Upper lobe of left lung (tissue), 6 donors: ENCODE data around the gene FMO2. TPM values are rescaled to one million over a fixed set of nuclear protein-coding genes. Genes with fewer than 3 reads are reported as not detected.
"Not testable (repeated sequence)": the region's sequence is repeated elsewhere in the genome, so short reads cannot be mapped to it uniquely, and the experiment has no call there.

ENCODE experiments used
- ATAC-seq, 2 donors: fragments of 200-7000 bp; cut with Tn5 transposase; one replicate each; pipeline ENCODE4 v1.9.1; 2022; ENCODE audit warnings: mild to moderate bottlenecking in 2 of 2, moderate library complexity in 2 of 2; ENCODE audit not compliant: low FRiP score in 2 of 2
- DNase-seq, 2 donors: peaks; one replicate each; pipeline ENCODE4 v3.0.0-alpha.2; 2019 to 2020
- H3K27ac ChIP-seq, 4 donors: fragments of 200-600 bp; sonication (generic); one replicate each; pipeline ENCODE4 v1.5.1; 2016 to 2019
- H3K27me3 ChIP-seq, 4 donors: fragments of 200-600 bp; sonication (generic); one replicate each; pipeline ENCODE4 v1.5.1; 2017 to 2019
- H3K36me3 ChIP-seq, 4 donors: fragments of 200-600 bp; sonication (generic); one replicate each; pipeline ENCODE4 v1.5.1; 2016 to 2019
- H3K4me1 ChIP-seq, 4 donors: fragments of 200-600 bp; sonication (generic); one replicate each; pipeline ENCODE4 v1.5.1; 2018 to 2019
- H3K4me3 ChIP-seq, 4 donors: fragments of 200-600 bp; sonication (generic); one replicate each; pipeline ENCODE4 v1.5.1; 2017 to 2019; ENCODE audit warnings: mild to moderate bottlenecking in 2 of 4, moderate library complexity in 1 of 4
- H3K9me3 ChIP-seq, 4 donors: fragments of 200-600 bp; sonication (generic); one replicate each; pipeline ENCODE4 v1.5.1; 2018 to 2019
- CTCF ChIP-seq, 6 experiments: fragments of 450-650 bp in 4 of 6; fragments of 200-600 bp in 2 of 6; sonication (generic) in 2 of 6; IDR thresholded peaks; one replicate each; pipeline ENCODE4 v1.5.1; 2016 to 2019; ENCODE audit warnings: antibody characterized with exemption in 6 of 6
- EP300 ChIP-seq, 4 donors: sonication (generic); formaldehyde crosslinking; IDR thresholded peaks; one replicate each; pipeline ENCODE4 v1.5.1; 2017; ENCODE audit warnings: antibody characterized with exemption in 4 of 4, control low read depth in 2 of 4
- POLR2A ChIP-seq, 4 donors: fragments of 450-650 bp; IDR thresholded peaks; one replicate each; pipeline ENCODE4 v1.5.1; 2016 to 2017; ENCODE audit warnings: antibody characterized with exemption in 4 of 4, mild to moderate bottlenecking in 2 of 4
- POLR2AphosphoS5 ChIP-seq, 2 donors: sonication (generic); formaldehyde crosslinking; IDR thresholded peaks; one replicate each; pipeline ENCODE4 v1.5.1; 2017; ENCODE audit warnings: antibody characterized with exemption in 2 of 2
- WGBS, 2 donors: methylation state at CpG; one replicate each; pipeline ENCODE4 v1.1.5; 2017 to 2018; 5-methylcytosine and 5-hydroxymethylcytosine counted together
- total RNA-seq, 6 donors: library from RNA; depleted of rRNA in 4 of 6; stranded (reverse); fragments of >200 nt in 4 of 6; gene quantifications; one replicate each; pipeline versions ENCODE4 v1.1.0 to v1.2.1, GENCODE V29; 2016 to 2021
- donor health status: DM: no; HTN: no; CAD: no; lungs with moderate emphysema.
- donor health status: DM: no; HTN: yes; CAD: no; lungs with severe emphysema.

Gene FMO2
- total RNA-seq, 6 donors from 2014 or later, result 118 to 259 (median 169) TPM

GRCh38 chr1:171226747-171227370 is 41.8 kb downstream of the FMO2 start:
- peak in 1 of 2 donors; percentile 27 for DNase-seq
- 60 to 71% methylated on average over 1 of the region's 1 CpG for WGBS, 2 donors
- H3K27ac ChIP-seq, result no peak overlapping the region
- peaks cover 0 to 4% (median 0%) of the 10 kb centered on the region in 4 donors for H3K4me1 ChIP-seq
- peak; percentile 49 to 86 for ATAC-seq
- H3K36me3 ChIP-seq, result no peaks in the 10 kb centered on the region
- no peaks in the 10 kb centered on the region for H3K27me3 ChIP-seq
- no peaks in the 10 kb centered on the region for H3K9me3 ChIP-seq
- TF ChIP-seq CTCF (IDR thresholded peaks at IDR 0.05) (peak; percentile 42 to 79 (median 75)), POLR2A (IDR thresholded peaks at IDR 0.05) (no peak)
- no peak overlapping the region for H3K4me3 ChIP-seq

- Histone ChIP-seq H3K36me3 (no peaks in the 10 kb centered on the region), H3K4me3 (no peak overlapping the region), H3K9me3 (no peaks in the 10 kb centered on the region), H3K27me3 (no peaks in the 10 kb centered on the region), H3K27ac (no peak overlapping the region), H3K4me1 (no peaks in the 10 kb centered on the region)
- DNase-seq (no peak), ATAC-seq (no peak)
- TF ChIP-seq CTCF (IDR thresholded peaks at IDR 0.05), result no peak
- no peak for TF ChIP-seq POLR2AphosphoS5 (IDR thresholded peaks at IDR 0.05)
- no peak for TF ChIP-seq EP300 (IDR thresholded peaks at IDR 0.05)
- no peak for TF ChIP-seq POLR2A (IDR thresholded peaks at IDR 0.05)
Observed at GRCh38 chr1:171231326-171231725, 46.2 kb downstream of the FMO2 start.

DNA sequence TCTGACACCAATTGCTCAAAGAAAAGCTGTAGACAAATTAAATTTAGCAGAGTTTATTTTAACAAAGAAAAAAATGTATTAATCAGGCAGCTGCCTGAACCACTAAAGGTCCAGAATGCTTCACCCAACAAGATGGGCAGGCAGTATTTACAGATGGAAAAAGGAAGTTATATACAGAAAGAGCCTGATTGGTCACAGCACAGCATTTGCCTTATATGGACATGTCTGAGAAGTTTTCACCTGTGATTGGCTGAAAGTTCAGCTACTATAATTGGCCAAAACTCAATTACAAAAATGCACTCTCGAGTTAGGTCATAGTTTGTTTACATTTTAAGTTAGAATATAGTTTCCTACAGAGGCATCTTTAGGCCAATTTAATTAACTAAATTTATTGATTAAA is 48.1 kb downstream of the FMO2 start:
- no peak for TF ChIP-seq POLR2AphosphoS5 (IDR thresholded peaks at IDR 0.05)
- TF ChIP-seq EP300 (IDR thresholded peaks at IDR 0.05), result no peak
- TF ChIP-seq CTCF (IDR thresholded peaks at IDR 0.05), result no peak
- no peak for TF ChIP-seq POLR2A (IDR thresholded peaks at IDR 0.05)

GRCh38 chr1:171236231-171236630 is 51.1 kb downstream of the FMO2 start:
- H3K9me3 ChIP-seq, DNase-seq, H3K4me1 ChIP-seq, H3K4me3 ChIP-seq, H3K36me3 ChIP-seq, ATAC-seq, H3K27me3 ChIP-seq, H3K27ac ChIP-seq: not testable (repeated sequence)
- WGBS, 2 donors, result 81 to 88% methylated on average over 4 of the region's 4 CpGs

More for the DNA sequence above, 48.1 kb downstream of the FMO2 start:
- H3K27me3 ChIP-seq, result no peaks in the 10 kb centered on the region
- ATAC-seq, result no peak
- H3K27ac ChIP-seq, result no peak overlapping the region
- H3K9me3 ChIP-seq, result no peaks in the 10 kb centered on the region
- no peaks in the 10 kb centered on the region for H3K36me3 ChIP-seq
- WGBS, 2 donors, result 77 to 89% methylated on average over 1 of the region's 1 CpG
- H3K4me3 ChIP-seq, result no peak overlapping the region
- no peaks in the 10 kb centered on the region for H3K4me1 ChIP-seq
- DNase-seq, result no peak

DNA sequence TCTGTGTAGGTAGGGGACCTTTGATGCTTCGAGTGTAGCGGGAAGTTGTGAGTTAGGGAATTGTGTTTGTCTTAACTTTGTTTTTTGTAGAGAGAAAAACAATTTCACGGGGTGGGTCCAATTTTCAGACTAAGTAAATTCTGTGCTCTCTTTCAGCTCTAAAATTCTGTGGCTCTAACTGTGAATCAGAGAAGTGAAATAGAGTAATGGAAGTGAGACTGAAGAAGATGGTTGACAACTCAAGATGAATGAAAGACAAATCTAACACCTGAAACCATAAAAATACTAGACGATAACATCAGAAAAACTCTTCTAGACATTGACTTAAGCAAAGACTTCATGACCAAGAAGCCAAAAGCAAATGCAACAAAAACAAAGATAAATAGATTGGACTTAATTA is 58.8 kb downstream of the FMO2 start:
- 82 to 83% methylated on average over 4 of the region's 4 CpGs for WGBS, 2 donors
- Histone ChIP-seq H3K4me1 (no peaks in the 10 kb centered on the region), H3K27me3 (no peaks in the 10 kb centered on the region), H3K4me3 (no peak overlapping the region), H3K36me3 (no peaks in the 10 kb centered on the region), H3K9me3 (no peaks in the 10 kb centered on the region), H3K27ac (no peak overlapping the region)
- TF ChIP-seq CTCF (IDR thresholded peaks at IDR 0.05) (no peak), POLR2AphosphoS5 (IDR thresholded peaks at IDR 0.05) (no peak), EP300 (IDR thresholded peaks at IDR 0.05) (no peak), POLR2A (IDR thresholded peaks at IDR 0.05) (no peak)
- DNase-seq (no peak), ATAC-seq (no peak)
